Measurements from ENCODE around the gene FBXL19. TPM values are rescaled to one million over a fixed set of nuclear protein-coding genes. Genes with fewer than 3 reads are reported as not detected.

The FBXL19 gene
- total and polyA plus RNA-seq, 2 of the 8 experiments (the other 6 are each of a cell fraction or from before 2014, with no cell fraction given), result 47.2 to 72.2 TPM

- Histone ChIP-seq H2BK20ac (ENCODE audit: low read length) (no peak overlapping the region), H3K4me1 (replicated peaks in 1 of 4; ENCODE audit: control insufficient read depth in 3 of 4, insufficient read depth in 4 of 4, low read length in 3 of 4) (peaks cover 0 to 9% (median 2%) of the 10 kb centered on the region in 4 experiments; a peak in 4 of 7 replicates), H3K9ac (replicated peaks in 1 of 4; ENCODE audit: extremely low read depth in 1 of 4, low read depth in 3 of 4, low read length in 3 of 4) (no peak overlapping the region), H4K5ac (ENCODE audit: insufficient read length, low read depth, low read length) (no peak overlapping the region), H3K4me2 (ENCODE audit: insufficient read depth in 1 of 2, low read depth in 2 of 2, low read length in 2 of 2) (no peak overlapping the region), H3K79me2 (ENCODE audit: control insufficient read depth in 1 of 2, insufficient read depth in 2 of 2, low read length in 2 of 2) (peaks cover 0 to 10% of the 10 kb centered on the region in 2 experiments; a peak in 2 of 4 replicates), H3K23ac (ENCODE audit: insufficient read length) (no peak overlapping the region), H2BK12ac (ENCODE audit: low read depth, low read length) (no peak overlapping the region), H3K14ac (ENCODE audit: insufficient read length) (no peak overlapping the region), H2AFZ (ENCODE audit: low read length) (no peak overlapping the region), H3K23me2 (ENCODE audit: low read depth, low read length) (peaks cover 3% of the 10 kb centered on the region; the same call in 1 of the 2 replicates), H3K4ac (replicated peaks; ENCODE audit: insufficient read length, low read depth, low read length) (no peak overlapping the region), H3K9me3 (ENCODE audit: insufficient read depth in 2 of 2, low read depth in 1 of 2, low read length in 1 of 2) (no peaks in the 10 kb centered on the region), H2AK5ac (ENCODE audit: low read depth, low read length) (no peak overlapping the region), H2BK120ac (replicated peaks; ENCODE audit: low read depth, low read length) (no peak overlapping the region), H3K4me3 (ENCODE audit: extremely low read depth in 1 of 4, insufficient read depth in 2 of 4, low read depth in 3 of 4, low read length in 4 of 4) (no peak overlapping the region), H2BK15ac (ENCODE audit: low read length) (no peak overlapping the region), H4K8ac (ENCODE audit: extremely low read depth, insufficient read depth, low read length) (no peak overlapping the region), H4K91ac (replicated peaks; ENCODE audit: insufficient read length, low read length) (no peak overlapping the region), H3K27ac (ENCODE audit: low read depth, low read length) (no peak overlapping the region), H3K27me3 (replicated peaks in 1 of 4; ENCODE audit: control insufficient read depth in 3 of 4, extremely low read depth in 1 of 4, insufficient read depth in 3 of 4, low read length in 3 of 4) (no peaks in the 10 kb centered on the region), H4K20me1 (replicated peaks in 1 of 2; ENCODE audit: control insufficient read depth in 1 of 2, insufficient read depth in 2 of 2, low read length in 2 of 2) (peaks cover 3 to 5% of the 10 kb centered on the region in 2 experiments), H3K56ac (replicated peaks; ENCODE audit: insufficient read length, low read depth, low read length) (no peak overlapping the region), H3K36me3 (ENCODE audit: control insufficient read depth in 2 of 4, insufficient read depth in 4 of 4, low read length in 3 of 4) (peaks cover 8 to 44% (median 26%) of the 10 kb centered on the region in 4 experiments; a peak in 7 of 8 replicates), H3K18ac (ENCODE audit: extremely low read depth, low read length) (no peak overlapping the region), H2BK5ac (ENCODE audit: low read depth, low read length) (no peak overlapping the region), H3K79me1 (ENCODE audit: low read depth, low read length) (peaks cover 7% of the 10 kb centered on the region)
- TF ChIP-seq CREB1 (IDR thresholded peaks at IDR 0.05), result no peak
- TF ChIP-seq CBX5 (IDR thresholded peaks at IDR 0.05; ENCODE audit: low read depth, low read length), result no peak
- FAIRE-seq (no peak), DNase-seq (ENCODE audit: low read depth in 1 of 2, low spot score in 2 of 2) (no peak)
- ChIA-PET POLR2A (ENCODE audit: partially characterized antibody) (interaction anchor here (0.9 to 8.2 kb wide), 3 partner anchors 8 to 105 kb away, joined by 3 to 105 read pairs (median 6); no protein-coding TSS in a partner anchor), CTCF (ENCODE audit: partially characterized antibody) (interaction anchor here (0.7 to 4.4 kb wide), 4 partner anchors 12 to 85 kb away, joined by 3 to 33 read pairs (median 4); no protein-coding TSS in a partner anchor)
- WGBS, 2 experiments (ENCODE audit: extremely low coverage in 1 of 2, insufficient coverage in 1 of 2, insufficient read length in 1 of 2, insufficient replicate concordance in 2 of 2, low coverage in 1 of 2, low lambda C conversion rate in 2 of 2, missing lambda C conversion rate in 1 of 2), result 96% methylated on average over 7 of the region's 7 CpGs; no CpG with 5 or more reads in 1 of the 2 experiments
Observed at GRCh38 chr16:30929167-30929566, 5.8 kb downstream of the FBXL19 start.
